Ishikawa (cell line): ENCODE measurements around the gene CLSTN2.

Source experiments
- CEBPB ChIP-seq: IDR thresholded peaks from 2 replicates; pipeline ENCODE4 v1.6.1; 2012
- CREB1 ChIP-seq: IDR thresholded peaks from 2 replicates; pipeline ENCODE4 v1.6.1; 2012; ENCODE audit warnings: low read depth
- RAD21 ChIP-seq: IDR thresholded peaks from 2 replicates; pipeline ENCODE4 v1.6.1; 2012; ENCODE audit warnings: low read depth
- TEAD4 ChIP-seq: IDR thresholded peaks from 2 replicates; pipeline ENCODE4 v1.6.1; 2012
- TF ChIP-seq, protein P1 (sequence below): IDR thresholded peaks from 2 replicates; pipeline ENCODE4 v1.6.1; 2012

DNA sequence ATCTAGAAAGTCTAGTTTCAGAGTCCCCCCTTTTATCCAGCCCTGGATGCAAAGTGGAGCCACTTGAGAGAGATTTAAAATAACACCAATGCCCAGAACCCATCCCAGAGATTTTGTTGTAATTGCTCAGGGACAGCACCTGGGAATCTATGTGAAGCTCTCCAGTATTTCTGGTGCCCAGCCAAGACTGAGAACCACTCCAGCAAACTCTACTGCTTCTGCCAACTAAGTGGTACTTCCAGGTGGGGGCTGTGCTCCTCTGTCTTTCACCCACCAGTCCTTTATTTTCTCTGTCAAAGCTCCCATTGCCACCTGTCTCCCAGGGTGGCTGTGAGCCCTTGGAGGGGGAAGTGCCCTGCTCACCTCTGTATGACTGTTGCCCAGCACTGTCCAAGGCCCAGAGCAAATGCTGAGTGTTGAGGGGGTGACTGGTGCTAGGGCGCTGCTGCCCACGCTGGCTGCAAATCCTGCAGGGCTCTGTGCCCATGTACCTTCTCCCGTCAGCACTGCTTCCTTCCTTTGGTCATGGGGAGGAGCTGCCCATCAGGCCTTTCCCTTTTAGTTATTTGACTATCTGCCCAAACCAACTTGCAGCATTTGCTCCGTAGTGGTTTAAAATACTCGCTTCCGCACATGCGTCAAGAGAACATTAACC, 9.4 kb downstream of the CLSTN2 start:
- TF ChIP-seq, protein P1, sequence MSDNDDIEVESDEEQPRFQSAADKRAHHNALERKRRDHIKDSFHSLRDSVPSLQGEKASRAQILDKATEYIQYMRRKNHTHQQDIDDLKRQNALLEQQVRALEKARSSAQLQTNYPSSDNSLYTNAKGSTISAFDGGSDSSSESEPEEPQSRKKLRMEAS: no peak
- TF ChIP-seq CEBPB: no peak
- no peak for TF ChIP-seq CREB1
- TF ChIP-seq TEAD4: no peak
- TF ChIP-seq RAD21: no peak
